Keratinocyte (primary cell): Measurements from ENCODE around the gene ZBTB20.

ENCODE experiments used
- CTCF ChIP-seq, 3 experiments: IDR thresholded peaks in 1 of 3; conservative IDR thresholded peaks in 1 of 3; optimal IDR thresholded peaks in 1 of 3; 2 replicates in 2 of 3; 3 replicates in 1 of 3; pipeline versions ENCODE3 to v1.5.1; 2011; ENCODE audit warnings: low read length in 3 of 3, mild to moderate bottlenecking in 3 of 3, moderate library complexity in 2 of 3, control low read depth in 1 of 3, inconsistent platforms in 1 of 3; ENCODE audit not compliant: insufficient read depth in 2 of 3; ENCODE audit errors: extremely low read depth in 1 of 3
- EZH2 ChIP-seq: IDR thresholded peaks from one replicate; pipeline ENCODE4 v1.6.1; 2012; ENCODE audit warnings: inconsistent platforms, mild to moderate bottlenecking, low read length, moderate library complexity

GRCh38 chr3:114608293-114608692, 538.8 kb downstream of the ZBTB20 start:
- no peak for TF ChIP-seq CTCF (optimal IDR thresholded peaks at IDR 0.05 in 1 of 3, IDR thresholded peaks at IDR 0.05 in 1 of 3, conservative IDR thresholded peaks at IDR 0.05 in 1 of 3; ENCODE audit: extremely low read depth in 1 of 3, insufficient read depth in 2 of 3, low read length in 3 of 3)
- TF ChIP-seq EZH2, result no peak
